Adrenal gland (tissue), 5 donors: ENCODE data around the gene TNFRSF19.

Source experiments
- POLR2A ChIP-seq, 2 donors: fragments of 450-650 bp; IDR thresholded peaks; one replicate each; pipeline ENCODE4 v1.6.1; 2017; ENCODE audit warnings: antibody characterized with exemption in 2 of 2, mild to moderate bottlenecking in 2 of 2, moderate library complexity in 1 of 2
- TF ChIP-seq, protein P1 (sequence below), 6 experiments: fragments of 450-650 bp in 4 of 6; fragments of 200-600 bp in 2 of 6; sonication (generic) in 1 of 6; IDR thresholded peaks; 1 replicate in 5 of 6; 2 replicates in 1 of 6; pipeline versions ENCODE4 v1.5.1 to v1.8.0; 2016 to 2021; ENCODE audit warnings: antibody characterized with exemption in 6 of 6, mild to moderate bottlenecking in 2 of 6, moderate library complexity in 1 of 6
- donor health status: DM: no; HTN: no; CAD: no.

DNA sequence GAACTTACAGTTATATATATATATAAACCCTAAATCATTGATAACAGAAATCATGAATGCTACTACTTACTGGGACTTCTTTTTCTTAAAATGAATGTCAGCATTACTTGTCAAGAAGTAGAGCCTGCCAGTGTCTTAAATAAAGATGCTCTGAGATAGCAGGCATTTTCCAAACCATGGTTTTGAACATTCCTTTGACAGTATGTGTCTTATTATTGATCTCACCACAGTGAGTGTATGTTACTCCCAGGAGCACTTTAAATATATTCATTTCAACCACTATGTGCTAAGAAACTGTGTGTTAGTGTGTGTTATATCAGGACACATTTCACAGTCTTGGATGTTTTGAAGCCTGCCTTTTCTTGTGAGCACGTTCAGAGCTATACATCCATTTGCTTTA lies 28.2 kb downstream of the TNFRSF19 start:
- no peak for TF ChIP-seq POLR2A (IDR thresholded peaks at IDR 0.05)
- TF ChIP-seq, protein P1, sequence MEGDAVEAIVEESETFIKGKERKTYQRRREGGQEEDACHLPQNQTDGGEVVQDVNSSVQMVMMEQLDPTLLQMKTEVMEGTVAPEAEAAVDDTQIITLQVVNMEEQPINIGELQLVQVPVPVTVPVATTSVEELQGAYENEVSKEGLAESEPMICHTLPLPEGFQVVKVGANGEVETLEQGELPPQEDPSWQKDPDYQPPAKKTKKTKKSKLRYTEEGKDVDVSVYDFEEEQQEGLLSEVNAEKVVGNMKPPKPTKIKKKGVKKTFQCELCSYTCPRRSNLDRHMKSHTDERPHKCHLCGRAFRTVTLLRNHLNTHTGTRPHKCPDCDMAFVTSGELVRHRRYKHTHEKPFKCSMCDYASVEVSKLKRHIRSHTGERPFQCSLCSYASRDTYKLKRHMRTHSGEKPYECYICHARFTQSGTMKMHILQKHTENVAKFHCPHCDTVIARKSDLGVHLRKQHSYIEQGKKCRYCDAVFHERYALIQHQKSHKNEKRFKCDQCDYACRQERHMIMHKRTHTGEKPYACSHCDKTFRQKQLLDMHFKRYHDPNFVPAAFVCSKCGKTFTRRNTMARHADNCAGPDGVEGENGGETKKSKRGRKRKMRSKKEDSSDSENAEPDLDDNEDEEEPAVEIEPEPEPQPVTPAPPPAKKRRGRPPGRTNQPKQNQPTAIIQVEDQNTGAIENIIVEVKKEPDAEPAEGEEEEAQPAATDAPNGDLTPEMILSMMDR (IDR thresholded peaks at IDR 0.05): no peak
